NB4 (cell line): ENCODE measurements around the gene SUSD5.

Experiments
- CTCF ChIP-seq: IDR thresholded peaks from one replicate; pipeline ENCODE4 v1.5.1; 2012; ENCODE audit warnings: low read depth, low read length
- MAX ChIP-seq: IDR thresholded peaks from 2 replicates; pipeline ENCODE4 v1.6.1; 2011; ENCODE audit warnings: low read depth, low read length
- POLR2A ChIP-seq: IDR thresholded peaks from 2 replicates; pipeline ENCODE4 v1.6.1; 2011; ENCODE audit warnings: mild to moderate bottlenecking; ENCODE audit not compliant: insufficient read length; ENCODE audit errors: extremely low read depth

- TF ChIP-seq CTCF (no peak), POLR2A (no peak), MAX (no peak)
Observed at GRCh38 chr3:33215739-33216138, 2.9 kb downstream of the SUSD5 start.
